Pons (tissue), 1 donor: Measurements from ENCODE around the gene PXMP4.

Source experiments
- DNase-seq: peaks from one replicate; pipeline ENCODE4 v3.0.0-alpha.2; 2016; ENCODE audit warnings: low spot score

Gene PXMP4

GRCh38 chr20:33656010-33656782 lies 63.9 kb downstream of the PXMP4 start:
- DNase-seq, result no peak

- DNase-seq, result no peak
These were observed 64.9 kb downstream of the PXMP4 start for GRCh38 chr20:33655164-33655563.

GRCh38 chr20:33654680-33655161 lies 65.4 kb downstream of the PXMP4 start:
- no peak for DNase-seq

GRCh38 chr20:33653900-33654596 lies 66.1 kb downstream of the PXMP4 start:
- DNase-seq, result no peak

DNA sequence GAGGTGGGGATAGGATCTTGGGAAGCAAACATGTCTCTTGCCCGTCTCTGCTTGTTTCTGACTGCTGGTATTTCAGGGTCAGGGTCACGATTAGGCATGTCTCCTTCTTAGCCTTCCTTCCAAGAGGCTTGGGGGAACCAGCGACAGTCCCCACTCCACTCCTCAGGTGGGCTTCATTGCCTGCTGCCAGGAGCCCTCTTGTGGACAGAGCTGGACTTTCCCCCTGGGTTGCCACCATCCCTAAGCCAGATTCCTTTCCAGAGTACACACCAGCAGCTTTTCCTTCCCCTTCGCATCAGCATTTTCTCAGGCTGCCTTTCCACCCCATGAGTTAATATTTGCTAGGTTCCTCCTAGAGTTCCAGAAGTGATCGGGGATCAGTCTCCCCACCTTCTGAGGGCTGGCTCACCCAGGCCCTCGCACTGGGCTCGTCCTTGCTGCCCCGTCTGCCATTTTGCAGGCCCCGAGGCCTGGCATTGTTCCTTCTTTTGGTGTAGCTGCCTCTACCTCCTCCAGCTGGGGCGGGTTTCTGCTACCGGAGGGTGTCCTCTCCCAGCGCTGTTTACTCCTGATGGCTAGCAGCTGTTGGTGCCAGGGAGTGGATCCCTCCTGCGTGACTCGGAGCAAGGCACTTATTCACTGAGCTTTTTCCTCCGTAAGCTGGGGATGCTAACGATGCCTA lies 66.8 kb downstream of the PXMP4 start:
- DNase-seq, result peak; percentile 69
